Embryonic facial prominence (tissue), 1 donor: ENCODE results near the gene SGCA.

Source experiments
- DNase-seq: peaks from one replicate; pipeline ENCODE4 v3.0.0-alpha.2; 2016; ENCODE audit errors: extremely low spot score

SGCA gene

DNA sequence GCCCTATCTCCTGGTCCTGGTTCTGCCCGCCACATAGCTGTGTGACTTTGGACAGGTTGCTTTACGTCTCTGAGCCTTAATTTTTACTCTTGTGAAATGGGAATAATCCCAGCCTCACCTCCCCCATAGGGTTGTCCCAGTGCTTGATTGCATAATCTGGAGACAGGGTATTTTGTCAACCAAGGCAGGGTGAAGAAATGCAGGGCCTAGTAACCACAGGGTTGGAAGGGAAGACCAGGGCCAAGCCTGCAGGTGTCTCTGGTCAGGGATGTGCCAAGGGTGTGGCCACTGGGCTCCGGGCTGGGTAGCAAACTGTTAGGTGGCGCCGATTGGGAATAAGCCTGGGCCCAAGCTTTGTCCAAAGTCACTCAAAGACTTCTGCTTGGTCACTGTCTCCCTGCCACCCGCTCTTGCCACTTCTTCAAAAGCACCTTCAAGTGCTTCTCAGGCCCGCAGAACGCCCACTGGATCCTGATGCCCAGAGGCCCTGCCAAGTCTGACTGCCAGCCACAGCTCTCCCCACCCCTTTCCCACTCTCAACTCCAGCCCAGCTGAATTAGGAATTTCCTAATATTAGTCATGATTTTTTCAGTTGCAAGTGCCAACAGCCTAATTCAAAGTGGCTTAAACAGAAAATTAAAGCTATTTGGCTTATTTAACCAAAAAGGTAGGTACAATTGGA, 56.2 kb downstream of the SGCA start:
- no peak for DNase-seq

DNA sequence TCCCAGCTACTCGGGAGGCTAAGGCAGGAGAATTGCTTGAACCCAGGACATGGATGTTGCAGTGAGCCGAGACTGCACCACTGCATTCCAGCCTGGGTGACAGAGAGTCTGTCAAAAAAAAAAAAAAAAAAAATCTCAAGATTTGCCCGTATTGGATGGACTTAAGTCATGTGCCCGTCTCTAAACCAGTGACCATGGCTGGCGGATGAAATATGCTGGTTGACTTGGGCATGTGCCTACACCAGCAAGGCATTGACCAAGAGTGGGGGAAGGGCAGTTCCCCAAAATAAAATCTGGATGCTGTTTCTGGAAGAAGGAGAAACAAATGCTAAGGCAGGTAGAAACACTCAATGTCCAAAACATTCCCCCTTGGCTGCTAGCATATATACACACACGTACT, 57.1 kb downstream of the SGCA start:
- DNase-seq: no peak
